ENCODE data around the gene SMIM38. TPM values are rescaled to one million over a fixed set of nuclear protein-coding genes. Genes with fewer than 3 reads are reported as not detected.

The SMIM38 gene
- total RNA-seq, 1 donor from 2014 or later, result 0.19 TPM

GRCh38 chr11:69120096-69120875, 35.4 kb upstream of the SMIM38 start:
- peak; percentile 54 for DNase-seq (ENCODE audit: low spot score)
- intact Hi-C loops (cut with DNase I), result loop anchor here (5.0 to 10.0 kb wide), 3 partner anchors 177 to 522 kb away; partner anchors contain the start of gene CCND1

- no peak for DNase-seq (ENCODE audit: low spot score)
- intact Hi-C loops (cut with DNase I), result loop anchor here (5.0 to 10.0 kb wide), 3 partner anchors 176 to 521 kb away; partner anchors contain the start of gene CCND1
These were observed 34.7 kb upstream of the SMIM38 start for GRCh38 chr11:69121021-69121420.

- no peak for DNase-seq (ENCODE audit: low spot score)
These were observed 34.0 kb upstream of the SMIM38 start for GRCh38 chr11:69121621-69122325.

GRCh38 chr11:69122326-69122629, 33.5 kb upstream of the SMIM38 start:
- DNase-seq (ENCODE audit: low spot score), result no peak
- intact Hi-C loops (cut with DNase I), result loop anchor here (5.0 to 10.0 kb wide), 3 partner anchors 175 to 520 kb away; partner anchors contain the start of gene CCND1

More at GRCh38 chr11:69121621-69122325, 34.0 kb upstream of the SMIM38 start:
- intact Hi-C loops (cut with DNase I), result loop anchor here (5.0 to 10.0 kb wide), 3 partner anchors 176 to 521 kb away; partner anchors contain the start of gene CCND1

- DNase-seq (ENCODE audit: low spot score), result no peak
- intact Hi-C loops (cut with DNase I), result loop anchor here (5.0 to 10.0 kb wide), 3 partner anchors 174 to 519 kb away; partner anchors contain the start of gene CCND1
These were observed 32.9 kb upstream of the SMIM38 start for GRCh38 chr11:69122630-69123431.

- intact Hi-C loops (cut with DNase I), result loop anchor here (5.0 to 10.0 kb wide), 3 partner anchors 173 to 518 kb away; partner anchors contain the start of gene CCND1
- DNase-seq (ENCODE audit: low spot score), result no peak
These were observed 31.9 kb upstream of the SMIM38 start for GRCh38 chr11:69123593-69124545.

- intact Hi-C loops (cut with DNase I), result loop anchor here (10.0 kb wide), 1 partner anchor 319 kb away; no protein-coding TSS in a partner anchor
- DNase-seq (ENCODE audit: low spot score), result no peak
These were observed 29.9 kb upstream of the SMIM38 start for GRCh38 chr11:69125861-69126260.

GRCh38 chr11:69126286-69126685, 29.4 kb upstream of the SMIM38 start:
- intact Hi-C loops (cut with DNase I), result loop anchor here (10.0 kb wide), 1 partner anchor 319 kb away; no protein-coding TSS in a partner anchor
- no peak for DNase-seq (ENCODE audit: low spot score)

GRCh38 chr11:69127081-69127850, 28.5 kb upstream of the SMIM38 start:
- intact Hi-C loops (cut with DNase I), result loop anchor here (10.0 kb wide), 1 partner anchor 318 kb away; no protein-coding TSS in a partner anchor
- DNase-seq (ENCODE audit: low spot score), result no peak

- DNase-seq (ENCODE audit: low spot score), result no peak
- intact Hi-C loops (cut with DNase I), result loop anchor here (10.0 kb wide), 1 partner anchor 317 kb away; no protein-coding TSS in a partner anchor
These were observed 27.9 kb upstream of the SMIM38 start for GRCh38 chr11:69127884-69128283.

- no peak for DNase-seq (ENCODE audit: low spot score)
- intact Hi-C loops (cut with DNase I), result loop anchor here (10.0 kb wide), 1 partner anchor 316 kb away; no protein-coding TSS in a partner anchor
These were observed 26.7 kb upstream of the SMIM38 start for GRCh38 chr11:69129053-69129452.

GRCh38 chr11:69129647-69130046, 26.1 kb upstream of the SMIM38 start:
- intact Hi-C loops (cut with DNase I), result loop anchor here (10.0 kb wide), 2 partner anchors 295 to 315 kb away; no protein-coding TSS in a partner anchor
- no peak for DNase-seq (ENCODE audit: low spot score)

- DNase-seq (ENCODE audit: low spot score), result no peak
- intact Hi-C loops (cut with DNase I), result loop anchor here (10.0 kb wide), 1 partner anchor 294 kb away; no protein-coding TSS in a partner anchor
These were observed 25.1 kb upstream of the SMIM38 start for GRCh38 chr11:69130654-69131053.

- DNase-seq (ENCODE audit: low spot score), result no peak
- intact Hi-C loops (cut with DNase I), result loop anchor here (10.0 kb wide), 1 partner anchor 294 kb away; no protein-coding TSS in a partner anchor
These were observed 24.6 kb upstream of the SMIM38 start for GRCh38 chr11:69131121-69131566.

- intact Hi-C loops (cut with DNase I), result loop anchor here (10.0 kb wide), 1 partner anchor 293 kb away; no protein-coding TSS in a partner anchor
- DNase-seq (ENCODE audit: low spot score), result no peak
These were observed 24.0 kb upstream of the SMIM38 start for GRCh38 chr11:69131644-69132300.

GRCh38 chr11:69132301-69132670, 23.4 kb upstream of the SMIM38 start:
- no peak for DNase-seq (ENCODE audit: low spot score)
- intact Hi-C loops (cut with DNase I), result loop anchor here (10.0 kb wide), 1 partner anchor 293 kb away; no protein-coding TSS in a partner anchor

GRCh38 chr11:69133251-69133650, 22.5 kb upstream of the SMIM38 start:
- no peak for DNase-seq (ENCODE audit: low spot score)
- intact Hi-C loops (cut with DNase I), result loop anchor here (10.0 kb wide), 1 partner anchor 292 kb away; no protein-coding TSS in a partner anchor
